ENCODE data around the gene SLC16A5. TPM values are rescaled to one million over a fixed set of nuclear protein-coding genes. Genes with fewer than 3 reads are reported as not detected.

The SLC16A5 gene
- total RNA-seq, 1 experiment from 2014 or later = 17.1 TPM

- DNase-seq = no peak
- no peak overlapping the region for H3K4me2 ChIP-seq (ENCODE audit: insufficient read depth, insufficient read length, low read length)
- peaks cover 0 to 4% of the 10 kb centered on the region in 2 experiments; a peak in 1 of 4 replicates for H3K4me1 Mint-ChIP-seq
- WGBS (ENCODE audit: extremely low coverage, insufficient read length, low lambda C conversion rate) = no CpG with 5 or more reads among the region's 10 CpGs
- H3K9me3 Mint-ChIP-seq = no peaks in the 10 kb centered on the region
- no peaks in the 10 kb centered on the region for H3K4me1 ChIP-seq (ENCODE audit: insufficient read depth, low read length)
- H3K79me1 ChIP-seq (ENCODE audit: insufficient read depth, low read depth, low read length, poor library complexity, severe bottlenecking) = no peaks in the 10 kb centered on the region
- H3K79me2 ChIP-seq (ENCODE audit: insufficient read depth, low read length) = no peaks in the 10 kb centered on the region; the same call in 1 of the 2 replicates
- no peak overlapping the region for H3K4me3 Mint-ChIP-seq
- H3K9ac ChIP-seq (ENCODE audit: extremely low read depth, insufficient read length, low read length) = no peak overlapping the region
- no peak overlapping the region for H3K4ac ChIP-seq (ENCODE audit: low read depth, low read length)
- no peak overlapping the region for H2AFZ ChIP-seq (ENCODE audit: low read length)
- no peaks in the 10 kb centered on the region; the same call in none of the 2 replicates for H3K27me3 Mint-ChIP-seq (ENCODE audit: low read depth)
- H2BK20ac ChIP-seq (ENCODE audit: low read depth, low read length, poor library complexity, severe bottlenecking) = no peak overlapping the region
- no peak overlapping the region for H3T11ph ChIP-seq (ENCODE audit: low read length)
- TF ChIP-seq CTCF (conservative IDR thresholded peaks at IDR 0.05) = no peak
- no peak overlapping the region for H3K23ac ChIP-seq (ENCODE audit: insufficient read length, low read depth, low read length)
- no peak overlapping the region for H3K27ac ChIP-seq (ENCODE audit: insufficient read length, low read depth, low read length)
- no peak overlapping the region for H4K91ac ChIP-seq (ENCODE audit: insufficient read length, low read depth, low read length)
- H2BK5ac ChIP-seq (ENCODE audit: insufficient read length, low read length) = no peak overlapping the region
- H3K18ac ChIP-seq (ENCODE audit: insufficient read length, low read depth, low read length) = no peak overlapping the region
- no peaks in the 10 kb centered on the region for H4K20me1 ChIP-seq (ENCODE audit: control insufficient read depth, insufficient read depth, insufficient read length)
- H3K14ac ChIP-seq (ENCODE audit: insufficient read depth, low read length) = no peak overlapping the region
- H2AK5ac ChIP-seq (ENCODE audit: insufficient read length, low read length) = no peak overlapping the region
- H2BK120ac ChIP-seq (ENCODE audit: low read depth, low read length, poor library complexity, severe bottlenecking) = no peak overlapping the region
- no peak overlapping the region for H4K5ac ChIP-seq (ENCODE audit: insufficient read length, low read depth, low read length)
- no peaks in the 10 kb centered on the region for H3K27me3 ChIP-seq (ENCODE audit: insufficient read depth, low read length)
- H4K8ac ChIP-seq (replicated peaks; ENCODE audit: insufficient read length, low read depth, low read length) = no peak overlapping the region
- no peak overlapping the region for H3K56ac ChIP-seq (ENCODE audit: insufficient read length, low read depth, low read length)
- H3K23me2 ChIP-seq (ENCODE audit: insufficient read length, low read depth, low read length, poor library complexity, severe bottlenecking) = no peaks in the 10 kb centered on the region
- no peak overlapping the region for H2BK12ac ChIP-seq (ENCODE audit: insufficient read length, low read depth, low read length)
- no peak overlapping the region; a peak in 1 of 7 replicates for H3K27ac Mint-ChIP-seq
- peaks cover 40 to 74% (median 71%) of the 10 kb centered on the region in 3 experiments for H3K36me3 Mint-ChIP-seq (ENCODE audit: insufficient read depth in 1 of 3, low read depth in 3 of 3)
- H2BK15ac ChIP-seq (ENCODE audit: low read depth, low read length) = no peak overlapping the region
- no peaks in the 10 kb centered on the region for H3K9me3 ChIP-seq (ENCODE audit: control insufficient read depth, low read depth, low read length)
Measured at GRCh38 chr17:75061055-75061438, 26.7 kb upstream of the SLC16A5 start.
